Measurements from ENCODE around the gene L3MBTL4.

DNA sequence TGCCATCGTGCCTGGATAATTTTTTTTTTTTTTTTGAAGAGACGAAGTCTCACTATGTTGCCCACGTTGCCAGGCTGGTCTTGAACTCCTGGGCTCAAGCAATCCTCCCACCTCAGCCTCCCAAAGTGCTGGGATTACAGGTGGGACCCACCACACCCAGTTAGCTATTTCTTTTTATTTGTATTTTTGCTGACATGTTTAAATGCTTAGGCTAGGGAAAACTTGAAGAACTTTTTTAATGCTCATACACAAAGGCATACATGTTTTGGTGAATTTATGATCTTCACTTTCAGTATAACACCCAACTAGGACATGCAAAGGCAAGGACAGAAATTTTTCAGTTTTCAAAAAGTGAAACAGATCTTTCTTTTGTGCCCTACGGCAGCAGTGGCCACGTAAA is 9.9 kb downstream of the L3MBTL4 start:
- TF ChIP-seq, protein P1, sequence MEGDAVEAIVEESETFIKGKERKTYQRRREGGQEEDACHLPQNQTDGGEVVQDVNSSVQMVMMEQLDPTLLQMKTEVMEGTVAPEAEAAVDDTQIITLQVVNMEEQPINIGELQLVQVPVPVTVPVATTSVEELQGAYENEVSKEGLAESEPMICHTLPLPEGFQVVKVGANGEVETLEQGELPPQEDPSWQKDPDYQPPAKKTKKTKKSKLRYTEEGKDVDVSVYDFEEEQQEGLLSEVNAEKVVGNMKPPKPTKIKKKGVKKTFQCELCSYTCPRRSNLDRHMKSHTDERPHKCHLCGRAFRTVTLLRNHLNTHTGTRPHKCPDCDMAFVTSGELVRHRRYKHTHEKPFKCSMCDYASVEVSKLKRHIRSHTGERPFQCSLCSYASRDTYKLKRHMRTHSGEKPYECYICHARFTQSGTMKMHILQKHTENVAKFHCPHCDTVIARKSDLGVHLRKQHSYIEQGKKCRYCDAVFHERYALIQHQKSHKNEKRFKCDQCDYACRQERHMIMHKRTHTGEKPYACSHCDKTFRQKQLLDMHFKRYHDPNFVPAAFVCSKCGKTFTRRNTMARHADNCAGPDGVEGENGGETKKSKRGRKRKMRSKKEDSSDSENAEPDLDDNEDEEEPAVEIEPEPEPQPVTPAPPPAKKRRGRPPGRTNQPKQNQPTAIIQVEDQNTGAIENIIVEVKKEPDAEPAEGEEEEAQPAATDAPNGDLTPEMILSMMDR (IDR thresholded peaks at IDR 0.05) = no peak
- TF ChIP-seq POLR2A (IDR thresholded peaks at IDR 0.05) = no peak
